Glomerular endothelial cell (primary cell): ENCODE results near the gene FMC1. TPM values are rescaled to one million over a fixed set of nuclear protein-coding genes. Genes with fewer than 3 reads are reported as not detected.
"Not testable (repeated sequence)": the region's sequence is repeated elsewhere in the genome, so short reads cannot be mapped to it uniquely, and the experiment has no call there.

Experiments
- DNase-seq: peaks from one replicate; pipeline ENCODE4 v3.0.0-alpha.2; 2011; ENCODE audit warnings: low read depth, low spot score; ENCODE audit errors: extremely low read depth
- total RNA-seq: library from RNA; depleted of rRNA; stranded (reverse); fragments of >200 nt; gene quantifications from 2 replicates; pipeline ENCODE4 v1.2.3, GENCODE V29; 2015

FMC1 gene
- total RNA-seq, 1 donor from 2014 or later, result 13.2 TPM

- peak; percentile 99 for DNase-seq
Measured at GRCh38 chr7:139340037-139340807, 915 bp upstream of the FMC1 start.

- no peak for DNase-seq
Measured at GRCh38 chr7:139340808-139341057, 404 bp upstream of the FMC1 start.

GRCh38 chr7:139341776-139342226 lies 664 bp downstream of the FMC1 start:
- DNase-seq, result no peak

- no peak for DNase-seq
Measured at GRCh38 chr7:139345042-139345441, 3.9 kb downstream of the FMC1 start.

- DNase-seq, result no peak
Measured at GRCh38 chr7:139351027-139351426, 9.9 kb downstream of the FMC1 start.

GRCh38 chr7:139354729-139355128 lies 13.6 kb downstream of the FMC1 start:
- no peak for DNase-seq

GRCh38 chr7:139355320-139355719 lies 14.2 kb downstream of the FMC1 start:
- DNase-seq, result no peak

- not testable (repeated sequence) for DNase-seq
Measured at GRCh38 chr7:139357729-139358506, 16.8 kb downstream of the FMC1 start.

- no peak for DNase-seq
Measured at GRCh38 chr7:139358541-139359365, 17.6 kb downstream of the FMC1 start.

GRCh38 chr7:139359366-139360209 lies 18.5 kb downstream of the FMC1 start, which contains the start of gene LUC7L2:
Gene LUC7L2 (plus strand): TSS chr7:139359894. CDS start chr7:139360262, 368 bp downstream.
- peak; percentile 84 for DNase-seq

- DNase-seq, result peak; percentile 36
Measured at GRCh38 chr7:139360210-139360947, 19.2 kb downstream of the FMC1 start.

GRCh38 chr7:139360948-139361307 lies 19.8 kb downstream of the FMC1 start:
- DNase-seq, result no peak

- DNase-seq, result no peak
Measured at GRCh38 chr7:139361523-139361922, 20.4 kb downstream of the FMC1 start.

GRCh38 chr7:139362302-139362701 lies 21.2 kb downstream of the FMC1 start:
- no peak for DNase-seq

GRCh38 chr7:139362981-139363380 lies 21.8 kb downstream of the FMC1 start:
- DNase-seq, result no peak

- no peak for DNase-seq
Measured at GRCh38 chr7:139365336-139365735, 24.2 kb downstream of the FMC1 start.

GRCh38 chr7:139366400-139366799 lies 25.3 kb downstream of the FMC1 start:
- DNase-seq, result no peak

GRCh38 chr7:139367438-139368155 lies 26.5 kb downstream of the FMC1 start:
- no peak for DNase-seq

- DNase-seq, result no peak
Measured at GRCh38 chr7:139370301-139370942, 29.3 kb downstream of the FMC1 start.
